Motor neuron (in vitro differentiated cells): ENCODE data around the gene CALHM1. TPM values are rescaled to one million over a fixed set of nuclear protein-coding genes. Genes with fewer than 3 reads are reported as not detected.
A peak's percentile ranks its signal among the peaks of the same experiment; 100 is the strongest.

Experiments
- ATAC-seq, 8 experiments: fragments of 200-7000 bp; cut with Tn5 transposase; replicated peaks in 6 of 8; 2 replicates each; pipeline ENCODE4 v1.8.0; 2021; ENCODE audit warnings: mild to moderate bottlenecking in 8 of 8, moderate library complexity in 8 of 8
- H3K27ac ChIP-seq, 2 donors: fragments of 250-450 bp; sonication (Bioruptor Pico); 2 replicates each; pipeline ENCODE4 v1.9.0; 2021; ENCODE audit warnings: antibody characterized with exemption in 2 of 2, mild to moderate bottlenecking in 2 of 2, moderate library complexity in 1 of 2
- H3K4me1 ChIP-seq, 2 donors: fragments of 250-450 bp; sonication (Bioruptor Pico); replicated peaks in 1 of 2; 2 replicates each; pipeline ENCODE4 v1.6.1; 2021; ENCODE audit warnings: antibody characterized with exemption in 2 of 2, mild to moderate bottlenecking in 2 of 2, moderate library complexity in 1 of 2
- H3K4me3 ChIP-seq, 5 donors: fragments of 250-450 bp; sonication (Bioruptor Pico); 2 replicates each; pipeline ENCODE4 v1.9.0; 2021; ENCODE audit warnings: antibody characterized with exemption in 5 of 5, mild to moderate bottlenecking in 5 of 5, moderate library complexity in 4 of 5
- WGBS, 10 experiments: fragments of 450-650 bp; shearing (Covaris generic); methylation state at CpG; one replicate each; pipeline ENCODE4 v1.0.0; 2022; 5-methylcytosine and 5-hydroxymethylcytosine counted together
- in situ Hi-C, 9 experiments: fragments of 400-800 bp; cut with MboI; loops; one replicate each; pipeline ENCODE4 v1.15.0; 2021; ENCODE audit warnings: low sequenced_read_pairs in 9 of 9, low pct_unique_long_range_greater_than_20kb in 2 of 9; ENCODE audit not compliant: unreplicated experiment in 9 of 9
- total RNA-seq, 8 experiments: library from RNA; unstranded; fragments of 300-600 nt; gene quantifications; 2 replicates each; pipeline versions ENCODE4 v1.2.3 to v1.2.4, GENCODE V29; 2022

The CALHM1 gene
- total RNA-seq, 8 experiments from 2014 or later, result 0.05 to 0.59 (median 0.23) TPM

- 20 to 100% (median 71%) methylated on average over 1 to 5 of the region's 22 CpGs; no CpG with 5 or more reads in 6 of the 10 experiments for WGBS, 10 experiments
- in situ Hi-C loops, result no loop called here
These were observed 20.0 kb upstream of the CALHM1 start for GRCh38 chr10:103478671-103479070.

DNA sequence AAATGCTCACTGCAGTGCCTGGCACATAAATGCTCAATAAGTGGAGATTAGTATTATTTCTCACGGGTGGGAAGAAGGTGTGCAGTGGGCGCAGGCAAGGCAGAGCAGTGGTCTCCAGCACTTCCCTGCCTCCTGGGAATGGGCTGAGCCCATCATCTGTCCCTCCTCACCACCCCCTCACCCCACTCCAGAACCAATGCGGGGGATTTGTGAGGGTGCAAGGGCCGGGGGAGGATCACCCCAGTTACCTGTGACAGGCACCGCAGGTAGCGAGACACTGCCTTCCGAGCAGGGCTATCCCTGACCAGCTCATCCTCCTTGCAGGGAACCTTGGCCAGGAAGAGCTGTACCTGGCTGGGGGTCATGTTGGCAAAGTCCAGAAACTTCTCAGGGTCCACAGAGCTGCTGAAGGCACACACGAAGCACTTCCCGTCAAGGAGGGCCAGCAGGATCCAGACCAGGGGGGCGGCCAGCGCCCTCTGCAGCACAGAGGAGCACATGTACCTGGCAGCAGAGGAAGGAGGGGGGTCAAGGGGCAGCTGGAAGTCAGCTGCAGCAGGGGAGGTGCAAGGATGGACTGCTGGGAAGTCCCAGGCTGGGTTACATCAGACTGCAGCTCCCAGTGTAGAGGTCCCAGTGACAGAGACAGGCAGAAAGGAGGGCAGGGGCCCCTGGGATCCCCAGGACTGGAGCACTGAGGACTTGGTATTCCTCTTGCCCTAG, 17.5 kb upstream of the CALHM1 start:
- Histone ChIP-seq H3K4me1 (peaks cover 0 to 10% of the 10 kb centered on the region in 2 donors), H3K4me3 (no peak overlapping the region), H3K27ac (no peak overlapping the region)
- ATAC-seq, result peak; percentile 24 to 96 (median 86)
- in situ Hi-C loops, result no loop called here
- WGBS, 10 experiments, result 40 to 100% (median 77%) methylated on average over 1 to 5 of the region's 11 CpGs; no CpG with 5 or more reads in 2 of the 10 experiments

More at GRCh38 chr10:103478671-103479070, 20.0 kb upstream of the CALHM1 start:
- Histone ChIP-seq H3K4me1 (peaks cover 0 to 10% of the 10 kb centered on the region in 2 donors), H3K27ac (no peak overlapping the region), H3K4me3 (no peak overlapping the region)
- ATAC-seq, result peak in 5 of 8 experiments; percentile 8 to 44 (median 40)

- in situ Hi-C loops, result no loop called here
- Histone ChIP-seq H3K27ac (no peak overlapping the region), H3K4me1 (peaks cover 0 to 10% of the 10 kb centered on the region in 2 donors), H3K4me3 (no peak overlapping the region)
- no peak for ATAC-seq
- 33 to 76% (median 62%) methylated on average over 1 to 3 of the region's 4 CpGs; no CpG with 5 or more reads in 5 of the 10 experiments for WGBS, 10 experiments
These were observed 16.7 kb upstream of the CALHM1 start for GRCh38 chr10:103475437-103475836.

GRCh38 chr10:103474077-103474476, 15.4 kb upstream of the CALHM1 start:
- WGBS, 10 experiments, result 71 to 91% (median 81%) methylated on average over 3 of the region's 3 CpGs; no CpG with 5 or more reads in 1 of the 10 experiments
- Histone ChIP-seq H3K4me3 (no peak overlapping the region), H3K4me1 (peaks cover 0 to 10% of the 10 kb centered on the region in 2 donors), H3K27ac (no peak overlapping the region)
- ATAC-seq, result no peak
- in situ Hi-C loops, result no loop called here

DNA sequence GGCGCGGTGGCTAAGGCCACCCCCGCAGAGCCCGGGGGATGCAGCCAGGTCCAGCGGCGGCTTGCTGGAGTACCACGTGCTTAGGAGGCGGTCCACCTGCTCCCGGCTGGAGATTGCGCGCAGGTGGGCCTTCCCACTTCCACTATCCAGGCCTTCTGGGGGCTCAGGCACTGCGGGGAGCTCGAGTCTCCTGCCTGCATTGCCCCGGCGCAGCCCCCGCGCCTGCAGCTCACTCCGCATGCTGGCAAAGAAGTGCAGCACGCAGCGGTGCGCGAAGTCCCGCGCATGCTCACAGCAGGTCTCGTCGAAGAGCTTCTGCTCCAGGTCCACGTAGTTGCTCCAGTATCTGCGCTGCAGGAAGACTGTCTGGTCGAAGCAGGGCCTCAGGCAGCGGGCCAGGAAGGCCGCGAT, 14.6 kb upstream of the CALHM1 start:
- in situ Hi-C loops, result no loop called here
- 67 to 98% (median 90%) methylated on average over 3 to 18 of the region's 32 CpGs; no CpG with 5 or more reads in 7 of the 10 experiments for WGBS, 10 experiments

DNA sequence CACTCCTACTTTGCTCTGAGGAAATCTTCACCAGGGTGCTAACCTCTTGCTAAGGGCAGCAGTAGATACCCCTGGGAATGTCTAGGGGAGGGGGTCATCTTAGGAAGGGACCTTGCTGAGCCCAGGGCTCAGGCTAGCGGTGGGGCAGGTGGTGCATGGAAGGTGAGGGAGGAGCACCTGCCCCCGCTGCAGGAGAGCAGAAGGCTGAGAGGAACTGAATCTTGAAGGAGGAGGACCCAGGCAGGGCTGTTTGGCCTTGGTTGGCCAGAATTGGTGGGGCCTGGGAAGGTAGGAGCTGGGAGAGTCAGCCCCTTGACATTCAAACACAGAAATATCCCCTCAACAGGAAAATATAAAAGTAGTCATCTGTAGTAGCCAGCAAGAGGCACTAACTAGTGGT, 13.3 kb upstream of the CALHM1 start:
- ATAC-seq, result no peak
- no peak overlapping the region for H3K4me3 ChIP-seq
- no peak overlapping the region for H3K27ac ChIP-seq
- in situ Hi-C loops, result no loop called here
- 80 to 100% (median 88%) methylated on average over 1 to 2 of the region's 2 CpGs; no CpG with 5 or more reads in 5 of the 10 experiments for WGBS, 10 experiments
- peaks cover 0 to 9% of the 10 kb centered on the region in 2 donors for H3K4me1 ChIP-seq

More for the DNA sequence above, 14.6 kb upstream of the CALHM1 start:
- Histone ChIP-seq H3K4me1 (peaks cover 0 to 10% of the 10 kb centered on the region in 2 donors), H3K27ac (no peak overlapping the region), H3K4me3 (no peak overlapping the region)
- ATAC-seq, result no peak

DNA sequence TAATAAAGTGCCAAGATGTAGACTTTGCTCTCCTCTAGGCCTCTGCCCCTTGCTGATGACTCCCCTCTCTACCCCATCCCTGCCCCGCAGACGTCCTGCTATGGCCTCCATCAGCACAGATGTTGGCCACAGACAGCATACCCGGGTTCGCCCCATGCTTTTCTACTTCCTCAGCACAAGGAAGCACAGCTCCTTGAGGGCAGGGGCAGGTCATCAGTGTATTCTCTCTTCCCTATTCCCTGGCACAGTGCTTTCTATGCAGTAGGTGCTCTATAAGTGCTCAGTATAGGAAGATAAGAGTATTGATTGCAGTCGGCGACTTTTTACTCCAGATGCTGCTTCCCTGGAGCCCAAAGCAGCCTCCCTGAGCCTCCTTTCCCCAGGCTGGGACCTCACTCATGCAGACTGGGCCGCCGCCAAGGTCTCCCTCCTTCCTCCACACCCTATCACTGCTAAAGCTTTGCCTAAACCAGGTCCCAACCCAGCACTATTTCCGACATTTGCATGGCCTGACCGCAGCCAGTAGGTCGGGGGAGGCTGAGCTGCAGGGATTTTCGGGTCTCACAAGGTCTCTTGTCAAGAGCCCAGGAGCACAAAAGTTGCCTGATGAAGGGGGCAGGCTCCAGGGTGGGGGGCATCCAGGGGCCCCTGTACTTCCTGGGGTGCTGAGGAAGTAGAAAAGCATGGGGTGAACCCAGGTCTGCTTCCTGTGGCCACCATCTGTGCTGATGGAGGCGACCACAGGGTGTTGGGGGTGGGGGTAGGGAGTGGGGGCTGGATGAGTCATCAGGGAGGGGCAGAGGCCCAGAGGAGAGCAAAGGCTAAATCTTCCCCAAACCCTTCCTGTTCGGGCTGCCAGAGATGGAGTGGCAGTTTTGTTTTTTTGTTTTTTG, 12.3 kb upstream of the CALHM1 start:
- in situ Hi-C loops, result no loop called here
- no peak overlapping the region for H3K4me3 ChIP-seq
- H3K27ac ChIP-seq, result no peak overlapping the region
- peak in 3 of 8 experiments; percentile 93 to 98 (median 97) for ATAC-seq
- H3K4me1 ChIP-seq, result no peaks in the 10 kb centered on the region
- 0 to 87% (median 58%) methylated on average over 2 to 6 of the region's 14 CpGs; no CpG with 5 or more reads in 4 of the 10 experiments for WGBS, 10 experiments

- Histone ChIP-seq H3K4me1 (no peaks in the 10 kb centered on the region), H3K27ac (no peak overlapping the region), H3K4me3 (no peak overlapping the region)
- in situ Hi-C loops, result no loop called here
- ATAC-seq, result no peak
- 48 to 100% (median 71%) methylated on average over 1 to 4 of the region's 5 CpGs; no CpG with 5 or more reads in 5 of the 10 experiments for WGBS, 10 experiments
These were observed 10.5 kb upstream of the CALHM1 start for GRCh38 chr10:103469201-103469600.

- 50 to 100% (median 87%) methylated on average over 2 to 7 of the region's 7 CpGs; no CpG with 5 or more reads in 2 of the 10 experiments for WGBS, 10 experiments
- H3K4me1 ChIP-seq, result no peaks in the 10 kb centered on the region
- H3K27ac ChIP-seq, result no peak overlapping the region
- in situ Hi-C loops, result no loop called here
- peak in 2 of 8 experiments; percentile 50 to 51 for ATAC-seq
- no peak overlapping the region for H3K4me3 ChIP-seq
These were observed 8.7 kb upstream of the CALHM1 start for GRCh38 chr10:103467406-103467805.

DNA sequence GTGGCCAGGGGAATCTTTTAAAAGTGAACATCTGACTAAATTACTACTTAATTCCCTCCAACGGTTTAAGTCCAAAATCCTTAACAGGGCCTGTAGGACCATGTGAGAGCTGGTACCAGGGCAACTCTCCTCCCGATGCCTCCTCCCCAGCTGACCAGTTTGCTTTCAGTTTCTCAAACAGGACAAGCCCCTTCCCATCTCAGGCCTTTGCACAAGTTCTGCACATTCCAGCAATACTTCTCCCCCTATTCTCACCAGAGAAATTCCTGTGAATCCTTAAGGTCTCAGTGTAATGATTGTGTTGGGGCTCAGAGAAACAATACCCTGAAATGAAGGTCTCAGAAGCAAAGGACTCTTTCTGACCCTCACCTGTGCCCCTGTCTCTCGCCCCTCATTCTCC, 8.0 kb upstream of the CALHM1 start:
- in situ Hi-C loops, result no loop called here
- no peak for ATAC-seq

DNA sequence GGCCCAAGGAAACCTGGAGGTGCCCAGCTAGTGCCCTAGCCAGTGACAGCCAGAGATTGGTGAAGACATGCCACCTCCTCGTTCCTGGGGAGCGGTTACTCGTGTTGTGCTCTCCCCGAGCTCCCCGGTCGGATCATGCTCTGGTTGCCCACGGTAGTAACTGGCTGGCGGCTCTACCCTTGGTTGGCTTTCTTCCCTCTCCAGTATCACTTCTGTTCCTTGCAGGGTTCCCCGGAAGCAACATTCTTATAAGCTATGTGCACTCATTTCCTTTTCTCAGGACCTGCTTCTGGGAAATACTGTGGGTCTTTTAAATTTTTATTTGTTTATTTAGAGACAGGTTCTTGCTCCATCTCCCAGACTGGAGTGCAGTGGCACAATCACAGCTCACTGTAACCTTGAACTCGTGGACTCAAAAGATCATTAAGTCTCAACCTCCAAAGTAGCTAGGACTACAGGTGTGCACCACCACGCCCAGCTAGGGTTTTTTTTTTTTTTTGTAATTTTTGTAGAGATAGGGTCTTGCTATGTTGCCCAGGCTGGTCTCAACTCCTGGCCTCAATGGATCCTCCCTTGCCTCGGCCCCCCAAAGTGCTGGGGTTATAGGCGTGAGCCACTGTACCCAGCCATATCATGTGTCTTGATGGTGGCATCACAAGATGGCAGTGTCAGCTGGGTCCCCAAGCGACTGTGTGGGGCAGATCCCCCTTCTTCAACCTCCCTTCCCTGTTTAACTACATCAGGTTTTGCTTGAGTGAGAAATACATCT, 6.9 kb upstream of the CALHM1 start:
- Histone ChIP-seq H3K4me3 (no peak overlapping the region), H3K4me1 (no peaks in the 10 kb centered on the region), H3K27ac (no peak overlapping the region)
- no peak for ATAC-seq
- WGBS, 10 experiments, result 60 to 100% (median 84%) methylated on average over 1 to 13 of the region's 14 CpGs; no CpG with 5 or more reads in 2 of the 10 experiments
- in situ Hi-C loops, result no loop called here

More for the DNA sequence above, 8.0 kb upstream of the CALHM1 start:
- H3K27ac ChIP-seq, result no peak overlapping the region
- WGBS, 10 experiments, result 40 to 90% (median 71%) methylated on average over 1 to 3 of the region's 3 CpGs; no CpG with 5 or more reads in 1 of the 10 experiments
- no peak overlapping the region for H3K4me3 ChIP-seq
- H3K4me1 ChIP-seq, result no peaks in the 10 kb centered on the region

DNA sequence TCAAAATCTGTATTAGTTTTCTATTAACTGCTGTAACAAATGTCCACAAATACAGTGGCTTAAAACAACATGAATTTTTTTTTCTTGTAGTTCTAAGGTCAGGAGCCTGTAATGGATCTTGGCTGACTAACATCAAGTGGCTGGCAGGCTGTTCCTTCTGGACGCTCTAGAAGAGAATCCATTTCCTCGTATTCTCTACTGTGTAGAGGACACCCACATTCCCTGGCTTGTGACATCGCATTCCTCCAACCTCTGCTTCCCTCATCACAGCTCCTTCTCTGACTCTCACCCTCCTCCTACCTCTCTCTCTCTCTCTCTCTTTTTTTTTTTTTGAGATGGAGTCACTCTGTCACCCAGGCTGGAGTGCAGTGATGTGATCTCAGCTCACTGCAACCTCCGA, 4.8 kb upstream of the CALHM1 start:
- peaks cover 11 to 16% of the 10 kb centered on the region in 2 donors for H3K4me1 ChIP-seq
- WGBS, 10 experiments, result 41 to 100% (median 80%) methylated on average over 1 to 3 of the region's 4 CpGs; no CpG with 5 or more reads in 1 of the 10 experiments
- H3K4me3 ChIP-seq, result no peak overlapping the region
- no peak overlapping the region for H3K27ac ChIP-seq
- in situ Hi-C loops, result no loop called here
- no peak for ATAC-seq
